Fibroblast of lung (primary cell): ENCODE measurements around the gene FEM1C. TPM values are rescaled to one million over a fixed set of nuclear protein-coding genes. Genes with fewer than 3 reads are reported as not detected.

Experiments used
- DNase-seq, 2 donors: peaks; one replicate each; pipeline versions ENCODE4 v3.0.0 to v3.0.0-alpha.2; 2010; ENCODE audit warnings: low read depth in 2 of 2
- H2AFZ ChIP-seq: 2 replicates; pipeline ENCODE4 v1.5.1; 2012; ENCODE audit warnings: low read length, control low read depth, inconsistent platforms
- H3K27ac ChIP-seq: 2 replicates; pipeline ENCODE4 v1.5.1; 2011; ENCODE audit warnings: low read length, control low read depth; ENCODE audit not compliant: insufficient read depth
- H3K27me3 ChIP-seq: 2 replicates; pipeline ENCODE4 v1.5.1; 2011; ENCODE audit warnings: mild to moderate bottlenecking, low read length; ENCODE audit not compliant: control insufficient read depth, insufficient read depth
- H3K36me3 ChIP-seq: 2 replicates; pipeline ENCODE4 v1.5.1; 2011; ENCODE audit warnings: low read length; ENCODE audit not compliant: control insufficient read depth, insufficient read depth
- H3K4me1 ChIP-seq: 2 replicates; pipeline ENCODE4 v1.5.1; 2011; ENCODE audit warnings: low read length; ENCODE audit not compliant: control insufficient read depth, insufficient read depth; ENCODE audit errors: extremely low read depth
- H3K4me2 ChIP-seq: 2 replicates; pipeline ENCODE4 v1.5.1; 2011; ENCODE audit warnings: low read length, control low read depth; ENCODE audit not compliant: insufficient read depth; ENCODE audit errors: extremely low read depth
- H3K4me3 ChIP-seq, 4 experiments: fragments of 200-600 bp in 1 of 4; sonication (generic) in 1 of 4; replicated peaks in 1 of 4; 2 replicates each; pipeline ENCODE4 v1.5.1; 2011 to 2016; ENCODE audit warnings: low read length in 4 of 4, low read depth in 3 of 4, mild to moderate bottlenecking in 3 of 4, control low read depth in 2 of 4, inconsistent platforms in 1 of 4, mixed read lengths in 1 of 4; ENCODE audit not compliant: insufficient read depth in 1 of 4; ENCODE audit errors: control extremely low read depth in 1 of 4
- H3K79me2 ChIP-seq: 2 replicates; pipeline ENCODE4 v1.5.1; 2012; ENCODE audit warnings: mild to moderate bottlenecking, low read length, inconsistent platforms; ENCODE audit not compliant: control insufficient read depth, insufficient read depth
- H3K9ac ChIP-seq: 2 replicates; pipeline ENCODE4 v1.5.1; 2011; ENCODE audit warnings: mild to moderate bottlenecking, low read length, control low read depth; ENCODE audit not compliant: insufficient read depth
- H3K9me3 ChIP-seq: 2 replicates; pipeline ENCODE4 v1.5.1; 2012; ENCODE audit warnings: low read depth, low read length; ENCODE audit not compliant: control insufficient read depth, insufficient read depth
- H4K20me1 ChIP-seq: 2 replicates; pipeline ENCODE4 v1.5.1; 2011; ENCODE audit warnings: low read length; ENCODE audit not compliant: control insufficient read depth, insufficient read depth; ENCODE audit errors: extremely low read depth
- CTCF ChIP-seq, 2 donors: IDR thresholded peaks in 1 of 2; conservative IDR thresholded peaks in 1 of 2; 1 replicate in 1 of 2; 2 replicates in 1 of 2; pipeline ENCODE4 v1.5.1; 2011 to 2012; ENCODE audit warnings: low read length in 2 of 2, control low read depth in 1 of 2, inconsistent platforms in 1 of 2, low read depth in 1 of 2, mild to moderate bottlenecking in 1 of 2
- EZH2 ChIP-seq: IDR thresholded peaks from 2 replicates; pipeline ENCODE4 v1.5.1; 2012; ENCODE audit warnings: low read length, control low read depth, mild to moderate bottlenecking; ENCODE audit errors: missing control alignments
- polyA plus RNA-seq, 2 donors: library from polyadenylated mRNA; depleted of rRNA in 1 of 2; stranded (reverse) in 1 of 2; unstranded in 1 of 2; fragments of >200 nt; gene quantifications; 2 replicates each; pipeline ENCODE4 v1.2.1, GENCODE V29; 2011 to 2012; ENCODE audit warnings: missing spikeins in 1 of 2
- total RNA-seq: library from RNA; depleted of rRNA; stranded (reverse); fragments of >200 nt; gene quantifications from 2 replicates; pipeline ENCODE4 v1.2.1, GENCODE V29; 2014

Gene FEM1C
- total and polyA plus RNA-seq, 2 donors (not counting 1 experiment from before 2014, with no cell fraction given): 26.4 to 53.2 TPM

- TF ChIP-seq EZH2: no peak
- no peak for TF ChIP-seq CTCF (conservative IDR thresholded peaks at IDR 0.05 in 1 of 2, IDR thresholded peaks at IDR 0.05 in 1 of 2; ENCODE audit: low read depth in 1 of 2, low read length in 2 of 2)
- Histone ChIP-seq H3K27me3 (no peaks in the 10 kb centered on the region), H3K4me2 (peak overlapping the region; percentile 93), H3K9me3 (no peaks in the 10 kb centered on the region), H3K36me3 (peaks cover 6% of the 10 kb centered on the region), H2AFZ (no peak overlapping the region), H3K9ac (no peak overlapping the region), H3K4me1 (no peaks in the 10 kb centered on the region), H3K27ac (peak overlapping the region; percentile 98), H4K20me1 (peaks cover 2% of the 10 kb centered on the region), H3K79me2 (peaks cover 73% of the 10 kb centered on the region), H3K4me3 (peak overlapping the region; percentile 57 to 97 (median 90))
- no peak for DNase-seq
Observed at GRCh38 chr5:115542086-115542485, 2.5 kb downstream of the FEM1C start.

- H3K4me3 ChIP-seq: peak overlapping the region; percentile 57 to 97 (median 90)
- peaks cover 6% of the 10 kb centered on the region for H3K36me3 ChIP-seq
- no peaks in the 10 kb centered on the region for H3K9me3 ChIP-seq
- H3K4me1 ChIP-seq: no peaks in the 10 kb centered on the region
- H3K27ac ChIP-seq: peak overlapping the region; percentile 98
- DNase-seq: peak in 1 of 2 donors; percentile 52
- H4K20me1 ChIP-seq: peaks cover 2% of the 10 kb centered on the region
- peak overlapping the region; percentile 94 for H3K4me2 ChIP-seq
- H2AFZ ChIP-seq: no peak overlapping the region
- peaks cover 78% of the 10 kb centered on the region for H3K79me2 ChIP-seq
- no peak overlapping the region for H3K9ac ChIP-seq
- H3K27me3 ChIP-seq: no peaks in the 10 kb centered on the region
- no peak for TF ChIP-seq CTCF (conservative IDR thresholded peaks at IDR 0.05 in 1 of 2, IDR thresholded peaks at IDR 0.05 in 1 of 2; ENCODE audit: low read depth in 1 of 2, low read length in 2 of 2)
- TF ChIP-seq EZH2: no peak
Observed at GRCh38 chr5:115541611-115542010, 3.0 kb downstream of the FEM1C start.

- no peaks in the 10 kb centered on the region for H4K20me1 ChIP-seq
- H3K36me3 ChIP-seq: no peaks in the 10 kb centered on the region
- H2AFZ ChIP-seq: no peak overlapping the region
- peaks cover 99% of the 10 kb centered on the region for H3K79me2 ChIP-seq
- peak overlapping the region in 2 of 4 experiments; percentile 0 to 24 for H3K4me3 ChIP-seq
- H3K9me3 ChIP-seq: no peaks in the 10 kb centered on the region
- no peak overlapping the region for H3K4me2 ChIP-seq
- peaks cover 4% of the 10 kb centered on the region for H3K4me1 ChIP-seq
- H3K27me3 ChIP-seq: no peaks in the 10 kb centered on the region
- DNase-seq: no peak
- no peak overlapping the region for H3K27ac ChIP-seq
- no peak overlapping the region for H3K9ac ChIP-seq
- TF ChIP-seq CTCF (conservative IDR thresholded peaks at IDR 0.05 in 1 of 2, IDR thresholded peaks at IDR 0.05 in 1 of 2; ENCODE audit: low read depth in 1 of 2, low read length in 2 of 2): no peak
- no peak for TF ChIP-seq EZH2
Observed at GRCh38 chr5:115535479-115536035, 9.0 kb downstream of the FEM1C start.
